CD14-positive monocyte (primary cell): Measurements from ENCODE around the gene TSPYL2. TPM values are rescaled to one million over a fixed set of nuclear protein-coding genes. Genes with fewer than 3 reads are reported as not detected.

Experiments used
- DNase-seq, 3 donors: peaks; one replicate each; pipeline ENCODE4 v3.0.0-alpha.2; 2011 to 2022
- H2AFZ ChIP-seq: 2 replicates; pipeline ENCODE4 v1.6.0; 2012; ENCODE audit warnings: mild to moderate bottlenecking, low read depth, low read length, inconsistent platforms; ENCODE audit not compliant: insufficient read depth, poor library complexity, severe bottlenecking
- H3K27ac ChIP-seq, 2 donors: 1 replicate in 1 of 2; 2 replicates in 1 of 2; pipeline ENCODE4 v1.5.1; 2012 to 2013; ENCODE audit warnings: low read length in 2 of 2, control low read depth in 1 of 2, inconsistent platforms in 1 of 2, low read depth in 1 of 2, mild to moderate bottlenecking in 1 of 2
- H3K27me3 ChIP-seq, 2 donors: one replicate each; pipeline versions ENCODE4 v1.6.0 to v1.6.1; 2011 to 2013; ENCODE audit warnings: low read length in 2 of 2; ENCODE audit not compliant: control insufficient read depth in 2 of 2, insufficient read depth in 2 of 2
- H3K36me3 ChIP-seq, 2 donors: replicated peaks in 1 of 2; 1 replicate in 1 of 2; 2 replicates in 1 of 2; pipeline versions ENCODE4 v1.5.1 to v1.6.1; 2012 to 2013; ENCODE audit warnings: low read length in 2 of 2, control low read depth in 1 of 2, inconsistent platforms in 1 of 2, mild to moderate bottlenecking in 1 of 2; ENCODE audit not compliant: insufficient read depth in 2 of 2, control insufficient read depth in 1 of 2
- H3K4me1 ChIP-seq, 2 donors: 1 replicate in 1 of 2; 2 replicates in 1 of 2; pipeline versions ENCODE4 v1.5.1 to v1.6.1; 2012 to 2013; ENCODE audit warnings: low read length in 2 of 2, control low read depth in 1 of 2, inconsistent platforms in 1 of 2, mild to moderate bottlenecking in 1 of 2, moderate library complexity in 1 of 2; ENCODE audit not compliant: insufficient read depth in 2 of 2, control insufficient read depth in 1 of 2
- H3K4me2 ChIP-seq: replicated peaks from 2 replicates; pipeline ENCODE3; 2012; ENCODE audit warnings: low read length, moderate library complexity, mild to moderate bottlenecking; ENCODE audit not compliant: poor library complexity, severe bottlenecking; ENCODE audit errors: extremely low read depth
- H3K4me3 ChIP-seq, 3 experiments: fragments of 200-600 bp in 1 of 3; sonication (generic) in 1 of 3; replicated peaks in 1 of 3; 1 replicate in 2 of 3; 2 replicates in 1 of 3; pipeline ENCODE4 v1.5.1; 2011 to 2013; ENCODE audit warnings: low read length in 3 of 3, mild to moderate bottlenecking in 3 of 3, control low read depth in 2 of 3, low read depth in 2 of 3, inconsistent platforms in 1 of 3, moderate library complexity in 1 of 3
- H3K79me2 ChIP-seq: 2 replicates; pipeline ENCODE4 v1.6.0; 2012; ENCODE audit warnings: mild to moderate bottlenecking, control low read depth, inconsistent platforms, low read length, moderate library complexity; ENCODE audit not compliant: insufficient read depth
- H3K9ac ChIP-seq: 2 replicates; pipeline ENCODE4 v1.6.0; 2017; ENCODE audit warnings: low read length, mild to moderate bottlenecking; ENCODE audit not compliant: insufficient read depth, poor library complexity, severe bottlenecking
- H3K9me3 ChIP-seq, 2 donors: replicated peaks in 1 of 2; 1 replicate in 1 of 2; 2 replicates in 1 of 2; pipeline versions ENCODE4 v1.5.1 to v1.6.1; 2012 to 2013; ENCODE audit warnings: low read length in 2 of 2, control low read depth in 1 of 2; ENCODE audit not compliant: control insufficient read depth in 1 of 2, insufficient read depth in 1 of 2
- H4K20me1 ChIP-seq: 2 replicates; pipeline ENCODE4 v1.6.0; 2012; ENCODE audit warnings: mild to moderate bottlenecking, low read length, control low read depth, moderate library complexity; ENCODE audit not compliant: insufficient read depth
- H3K27ac Mint-ChIP-seq, 7 donors: one replicate each; pipeline ENCODE4 v1.8.0; 2020; ENCODE audit warnings: mild to moderate bottlenecking in 7 of 7, mixed read lengths in 7 of 7, moderate library complexity in 6 of 7, inconsistent platforms in 2 of 7
- H3K27me3 Mint-ChIP-seq, 3 donors: one replicate each; pipeline ENCODE4 v1.8.0; 2021 to 2022; ENCODE audit warnings: low read depth in 3 of 3, mild to moderate bottlenecking in 3 of 3, mixed read lengths in 3 of 3, moderate library complexity in 3 of 3, inconsistent platforms in 1 of 3
- H3K36me3 Mint-ChIP-seq, 2 donors: one replicate each; pipeline ENCODE4 v1.8.0; 2020; ENCODE audit warnings: mixed read lengths in 2 of 2, inconsistent platforms in 1 of 2, mild to moderate bottlenecking in 1 of 2
- H3K4me1 Mint-ChIP-seq: one replicate; pipeline ENCODE4 v1.8.0; 2020; ENCODE audit warnings: mild to moderate bottlenecking, mixed read lengths
- H3K4me3 Mint-ChIP-seq, 2 donors: one replicate each; pipeline ENCODE4 v1.8.0; 2020; ENCODE audit warnings: mild to moderate bottlenecking in 2 of 2, mixed read lengths in 2 of 2, moderate library complexity in 1 of 2
- H3K9me3 Mint-ChIP-seq, 7 donors: one replicate each; pipeline ENCODE4 v1.8.0; 2020 to 2022; ENCODE audit warnings: mixed read lengths in 7 of 7, mild to moderate bottlenecking in 6 of 7, moderate library complexity in 6 of 7, inconsistent platforms in 2 of 7
- CTCF ChIP-seq: fragments of 200-600 bp; IDR thresholded peaks from one replicate; pipeline ENCODE4 v1.8.0; 2022; ENCODE audit warnings: antibody characterized with exemption, mild to moderate bottlenecking
- WGBS: methylation state at CpG from one replicate; pipeline ENCODE4 v1.1.5; 2013; ENCODE audit warnings: missing lambda C conversion rate; ENCODE audit not compliant: insufficient coverage; 5-methylcytosine and 5-hydroxymethylcytosine counted together
- intact Hi-C, 2 donors: fragments of 100-400 bp; cut with micrococcal nuclease; formaldehyde crosslinking; loops; one replicate each; pipeline versions ENCODE4 v1.15.0 to v1.15.1; 2023
- polyA plus RNA-seq, 3 donors: library from polyadenylated mRNA; depleted of rRNA in 1 of 3; unstranded in 2 of 3; stranded (reverse) in 1 of 3; fragments of 300-500 nt in 2 of 3; fragments of >200 nt in 1 of 3; fragmentation: Illumina TruSeq in 2 of 3; gene quantifications; 1 replicate in 2 of 3; 2 replicates in 1 of 3; pipeline ENCODE4 v1.2.3, GENCODE V29; 2012 to 2021

Gene TSPYL2
- polyA plus RNA-seq, 3 donors: 0.33 to 29.4 (median 0.40) TPM

DNA sequence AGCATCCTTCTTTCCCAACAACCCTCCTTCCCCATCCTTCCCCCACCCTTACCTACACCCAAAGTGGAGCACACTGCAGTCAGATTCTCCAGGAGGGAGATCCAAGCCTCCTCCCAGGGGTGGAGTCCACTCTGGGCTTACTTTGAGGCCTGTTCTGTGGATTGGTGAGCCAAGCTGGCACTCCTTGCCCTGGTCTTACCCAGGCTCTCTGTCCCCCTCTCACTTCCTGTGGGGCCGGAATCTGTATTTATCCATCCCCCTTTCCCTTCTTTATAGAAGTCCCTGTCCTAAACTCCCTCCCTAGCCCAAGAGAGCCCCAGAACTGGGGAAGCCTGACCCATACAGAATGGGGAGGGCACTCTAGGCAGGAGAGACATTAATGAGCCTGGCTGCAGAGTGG, 3.2 kb upstream of the TSPYL2 start:
- H3K4me1 Mint-ChIP-seq: peaks cover 19% of the 10 kb centered on the region
- Histone ChIP-seq H3K79me2 (no peaks in the 10 kb centered on the region), H2AFZ (no peak overlapping the region), H3K4me1 (peaks cover 11 to 14% of the 10 kb centered on the region in 2 donors), H3K4me2 (no peak overlapping the region), H3K27me3 (no peaks in the 10 kb centered on the region), H3K36me3 (no peaks in the 10 kb centered on the region), H4K20me1 (no peaks in the 10 kb centered on the region), H3K4me3 (no peak overlapping the region), H3K9ac (no peak overlapping the region), H3K27ac (no peak overlapping the region), H3K9me3 (no peaks in the 10 kb centered on the region)
- WGBS: no CpG with 5 or more reads among the region's 1 CpG
- DNase-seq: no peak
- peaks cover 5 to 25% (median 21%) of the 10 kb centered on the region in 3 donors for H3K27me3 Mint-ChIP-seq
- H3K4me3 Mint-ChIP-seq: no peak overlapping the region
- no peak for TF ChIP-seq CTCF
- intact Hi-C loops: no loop called here
- H3K36me3 Mint-ChIP-seq: no peaks in the 10 kb centered on the region
- H3K9me3 Mint-ChIP-seq: peaks cover 0 to 9% (median 0%) of the 10 kb centered on the region in 7 donors
- no peak overlapping the region for H3K27ac Mint-ChIP-seq

GRCh38 chrX:53080628-53081580, 1.3 kb upstream of the TSPYL2 start:
- no peak overlapping the region for H3K4me2 ChIP-seq
- peaks cover 0 to 9% (median 0%) of the 10 kb centered on the region in 7 donors for H3K9me3 Mint-ChIP-seq
- DNase-seq: peak in 1 of 3 donors; percentile 25
- no peaks in the 10 kb centered on the region for H3K79me2 ChIP-seq
- no peaks in the 10 kb centered on the region for H4K20me1 ChIP-seq
- H3K4me1 Mint-ChIP-seq: peaks cover 19% of the 10 kb centered on the region
- H3K36me3 Mint-ChIP-seq: peaks cover 0 to 16% of the 10 kb centered on the region in 2 donors
- no peak for TF ChIP-seq CTCF
- no CpG with 5 or more reads among the region's 17 CpGs for WGBS
- peaks cover 5 to 26% (median 21%) of the 10 kb centered on the region in 3 donors for H3K27me3 Mint-ChIP-seq
- no peak overlapping the region for H3K4me3 ChIP-seq
- no peak overlapping the region for H3K27ac ChIP-seq
- no peaks in the 10 kb centered on the region for H3K36me3 ChIP-seq
- H3K27ac Mint-ChIP-seq: peak overlapping the region in 6 of 7 donors; percentile 77 to 93 (median 84)
- H3K9ac ChIP-seq: no peak overlapping the region
- intact Hi-C loops: no loop called here
- H3K27me3 ChIP-seq: no peaks in the 10 kb centered on the region
- H3K9me3 ChIP-seq: no peaks in the 10 kb centered on the region
- peaks cover 11 to 14% of the 10 kb centered on the region in 2 donors for H3K4me1 ChIP-seq
- peak overlapping the region; percentile 60 to 77 for H3K4me3 Mint-ChIP-seq
- H2AFZ ChIP-seq: no peak overlapping the region
